ENCODE data around the gene PI4K2A. TPM values are rescaled to one million over a fixed set of nuclear protein-coding genes. Genes with fewer than 3 reads are reported as not detected.
A peak's percentile ranks its signal among the peaks of the same experiment; 100 is the strongest.

PI4K2A gene
- total RNA-seq, 2 experiments from 2014 or later: 8.4 to 8.5 TPM

GRCh38 chr10:97708167-97708566 is 67.7 kb downstream of the PI4K2A start:
- Mint-ChIP-seq H3K9me3 (no peaks in the 10 kb centered on the region), H3K36me3 (ENCODE audit: low read depth) (no peaks in the 10 kb centered on the region), H3K4me1 (ENCODE audit: low read depth) (peaks cover 4% of the 10 kb centered on the region), H3K27ac (no peak overlapping the region), H3K27me3 (peaks cover 17% of the 10 kb centered on the region), H3K4me3 (no peak overlapping the region)
- TF ChIP-seq, protein P1, sequence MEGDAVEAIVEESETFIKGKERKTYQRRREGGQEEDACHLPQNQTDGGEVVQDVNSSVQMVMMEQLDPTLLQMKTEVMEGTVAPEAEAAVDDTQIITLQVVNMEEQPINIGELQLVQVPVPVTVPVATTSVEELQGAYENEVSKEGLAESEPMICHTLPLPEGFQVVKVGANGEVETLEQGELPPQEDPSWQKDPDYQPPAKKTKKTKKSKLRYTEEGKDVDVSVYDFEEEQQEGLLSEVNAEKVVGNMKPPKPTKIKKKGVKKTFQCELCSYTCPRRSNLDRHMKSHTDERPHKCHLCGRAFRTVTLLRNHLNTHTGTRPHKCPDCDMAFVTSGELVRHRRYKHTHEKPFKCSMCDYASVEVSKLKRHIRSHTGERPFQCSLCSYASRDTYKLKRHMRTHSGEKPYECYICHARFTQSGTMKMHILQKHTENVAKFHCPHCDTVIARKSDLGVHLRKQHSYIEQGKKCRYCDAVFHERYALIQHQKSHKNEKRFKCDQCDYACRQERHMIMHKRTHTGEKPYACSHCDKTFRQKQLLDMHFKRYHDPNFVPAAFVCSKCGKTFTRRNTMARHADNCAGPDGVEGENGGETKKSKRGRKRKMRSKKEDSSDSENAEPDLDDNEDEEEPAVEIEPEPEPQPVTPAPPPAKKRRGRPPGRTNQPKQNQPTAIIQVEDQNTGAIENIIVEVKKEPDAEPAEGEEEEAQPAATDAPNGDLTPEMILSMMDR (IDR thresholded peaks at IDR 0.05): no peak
- ATAC-seq: no peak
- ChIA-PET CTCF (interaction anchor here (0.8 to 20.1 kb wide), 6 partner anchors 8 to 84 kb away, joined by 3 to 537 read pairs (median 8); partner anchors contain the start of genes AVPI1 and ZFYVE27), POLR2A (interaction anchor here (0.8 to 1.3 kb wide), 2 partner anchors 10 to 15 kb away, joined by 3 to 4 read pairs; no protein-coding TSS in a partner anchor)
- DNase-seq: no peak
- intact Hi-C loops (cut with micrococcal nuclease): loop anchor here (2.0 kb wide), 1 partner anchor 23 kb away; no protein-coding TSS in a partner anchor

GRCh38 chr10:97708976-97709946 is 68.8 kb downstream of the PI4K2A start:
- POLR2A ChIA-PET: interaction anchor here (0.8 to 1.3 kb wide), 2 partner anchors 11 to 14 kb away, joined by 3 to 4 read pairs; no protein-coding TSS in a partner anchor
- H3K4me1 Mint-ChIP-seq (ENCODE audit: low read depth): peaks cover 6% of the 10 kb centered on the region
- ATAC-seq: no peak

DNA sequence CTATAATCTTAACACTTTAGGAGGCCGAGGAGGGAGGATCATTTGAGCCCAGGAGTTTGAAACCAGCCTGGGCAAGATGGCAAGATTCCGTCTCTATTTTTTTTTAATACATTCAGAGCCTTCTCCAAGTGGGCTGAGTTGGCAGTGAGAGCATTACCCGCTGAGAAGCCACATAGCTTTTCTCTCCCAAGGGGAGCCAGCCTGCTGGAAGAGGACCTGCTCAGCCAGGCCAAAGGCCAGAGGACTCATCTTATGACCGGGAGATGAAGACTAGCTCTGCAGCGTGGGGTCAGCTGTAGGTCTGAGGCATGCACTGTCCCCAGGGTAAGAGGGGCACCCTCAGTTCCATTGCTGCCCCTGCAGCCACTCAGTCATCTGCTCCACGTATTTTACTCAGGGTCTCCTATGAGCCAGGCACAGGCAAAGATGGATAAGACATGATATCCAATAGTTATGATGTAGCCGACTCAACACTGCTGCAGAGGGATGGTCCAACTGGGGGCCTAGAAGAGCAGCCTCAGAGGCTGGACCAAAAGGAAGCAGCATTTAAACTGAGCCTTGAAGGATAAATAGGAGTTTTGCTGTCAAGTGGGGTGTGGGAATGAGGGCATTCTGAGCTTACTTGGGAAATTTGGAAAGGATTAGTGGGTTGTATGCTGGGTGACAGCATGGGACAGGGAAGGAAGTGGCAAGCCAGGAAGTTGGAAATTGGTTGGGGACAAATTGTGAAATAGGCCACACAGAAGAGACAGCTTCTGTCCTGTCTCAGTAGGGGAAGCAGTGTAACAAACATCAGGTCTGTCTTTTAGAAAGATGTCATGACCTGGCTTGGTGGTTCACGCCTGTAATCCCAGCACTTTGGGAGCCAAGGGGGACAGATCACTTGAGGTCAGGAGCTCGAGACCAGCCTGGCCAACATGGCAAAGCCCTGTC is 71.4 kb downstream of the PI4K2A start:
- POLR2A ChIA-PET: interaction anchor here (1.5 to 1.9 kb wide), 3 partner anchors 9 to 25 kb away, joined by 4 to 5 read pairs (median 5); partner anchors contain the start of gene ZFYVE27
- CTCF ChIA-PET: interaction anchor here (1.0 to 20.1 kb wide), 6 partner anchors 10 to 36 kb away, joined by 3 to 537 read pairs (median 4); partner anchors contain the start of genes AVPI1 and ZFYVE27
- DNase-seq (no peak), ATAC-seq (no peak)
- intact Hi-C loops (cut with micrococcal nuclease): no loop called here
- Mint-ChIP-seq H3K4me3 (peak overlapping the region; percentile 6), H3K9me3 (no peaks in the 10 kb centered on the region), H3K36me3 (ENCODE audit: low read depth) (peaks cover 1% of the 10 kb centered on the region), H3K27me3 (peaks cover 22% of the 10 kb centered on the region), H3K27ac (no peak overlapping the region), H3K4me1 (ENCODE audit: low read depth) (peaks cover 6% of the 10 kb centered on the region)
- TF ChIP-seq, protein P1 (IDR thresholded peaks at IDR 0.05): no peak

More at GRCh38 chr10:97708976-97709946, 68.8 kb downstream of the PI4K2A start:
- CTCF ChIA-PET: interaction anchor here (0.6 to 20.1 kb wide), 19 partner anchors 7 to 161 kb away, joined by 3 to 537 read pairs (median 5); partner anchors contain the start of genes AVPI1 and ZFYVE27
- H3K27me3 Mint-ChIP-seq: peaks cover 19% of the 10 kb centered on the region
- no peak overlapping the region for H3K27ac Mint-ChIP-seq
- TF ChIP-seq, protein P1 (IDR thresholded peaks at IDR 0.05): peak; percentile 60
- H3K4me3 Mint-ChIP-seq: no peak overlapping the region
- peak; percentile 65 for DNase-seq
- intact Hi-C loops (cut with micrococcal nuclease): loop anchor here (2.0 kb wide), 1 partner anchor 22 kb away; no protein-coding TSS in a partner anchor
- peaks cover 1% of the 10 kb centered on the region for H3K36me3 Mint-ChIP-seq (ENCODE audit: low read depth)
- H3K9me3 Mint-ChIP-seq: no peaks in the 10 kb centered on the region

- H3K36me3 Mint-ChIP-seq (ENCODE audit: low read depth): peaks cover 1% of the 10 kb centered on the region
- peaks cover 22% of the 10 kb centered on the region for H3K27me3 Mint-ChIP-seq
- CTCF ChIA-PET: interaction anchor here (1.0 to 20.1 kb wide), 4 partner anchors 11 to 65 kb away, joined by 3 to 537 read pairs (median 34); partner anchors contain the start of gene ZFYVE27
- POLR2A ChIA-PET: interaction anchor here (1.3 to 3.0 kb wide), 8 partner anchors 10 to 27 kb away, joined by 4 to 19 read pairs (median 6); partner anchors contain the start of genes AVPI1 and ZFYVE27
- DNase-seq (peak; percentile 15), ATAC-seq (peak; percentile 5)
- no peaks in the 10 kb centered on the region for H3K9me3 Mint-ChIP-seq
- peak within 1 kb of the TSS; percentile 98 for H3K4me3 Mint-ChIP-seq
- TF ChIP-seq, protein P1 (IDR thresholded peaks at IDR 0.05): no peak
- intact Hi-C loops (cut with micrococcal nuclease): no loop called here
- peak within 1 kb of the TSS; percentile 92 for H3K27ac Mint-ChIP-seq
- peaks cover 6% of the 10 kb centered on the region for H3K4me1 Mint-ChIP-seq (ENCODE audit: low read depth)
These were observed 72.9 kb downstream of the PI4K2A start, which contains the start of gene MARVELD1 for GRCh38 chr10:97713339-97713825. Gene MARVELD1, plus strand, starts transcription at chr10:97713730. Its CDS starts 147 bp downstream, at chr10:97713877.
